Measurements from ENCODE around the gene NDST4. TPM values are rescaled to one million over a fixed set of nuclear protein-coding genes. Genes with fewer than 3 reads are reported as not detected.
A peak's percentile ranks its signal among the peaks of the same experiment; 100 is the strongest.
"Not testable (repeated sequence)": the region's sequence is repeated elsewhere in the genome, so short reads cannot be mapped to it uniquely, and the experiment has no call there.

NDST4 gene
- total and polyA plus RNA-seq, 7 donors = not detected

DNA sequence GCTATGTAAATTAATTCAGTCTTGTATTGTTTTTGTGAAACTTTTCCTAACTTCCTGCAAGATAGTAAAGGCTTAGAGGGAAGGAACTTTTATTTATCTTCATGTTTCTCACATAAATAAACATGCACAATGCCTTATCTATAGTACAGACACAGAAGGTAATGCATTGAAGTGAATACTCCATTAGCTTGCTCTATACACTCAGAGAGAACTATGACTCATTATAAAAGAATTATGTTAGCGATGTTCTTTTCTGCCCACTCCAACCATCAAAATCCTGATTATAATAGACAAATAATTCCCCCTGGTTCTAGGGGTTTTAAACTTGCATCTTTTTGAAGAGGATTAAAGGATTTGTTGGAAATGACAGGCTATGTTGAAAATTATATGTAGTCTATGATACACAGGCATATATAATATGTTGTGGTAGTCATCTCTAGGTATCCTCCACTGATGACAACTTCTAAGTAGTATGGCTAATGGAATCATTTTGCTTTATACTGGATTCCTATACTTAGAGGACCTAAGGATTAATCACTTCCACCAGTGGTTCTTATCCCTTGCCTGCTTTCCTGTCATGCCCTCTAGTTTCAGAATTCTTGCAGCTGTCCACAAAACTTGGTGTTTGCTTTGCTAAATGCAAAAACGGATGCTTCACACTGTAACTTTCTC is 115.7 kb downstream of the NDST4 start:
- H3K9me3 ChIP-seq = no peaks in the 10 kb centered on the region
- H3K27ac ChIP-seq = no peak overlapping the region
- no peaks in the 10 kb centered on the region for H3K27me3 ChIP-seq (ENCODE audit: insufficient read depth in 3 of 3, low read length in 2 of 3)
- no peaks in the 10 kb centered on the region for H3K4me1 ChIP-seq
- TF ChIP-seq, protein P1, sequence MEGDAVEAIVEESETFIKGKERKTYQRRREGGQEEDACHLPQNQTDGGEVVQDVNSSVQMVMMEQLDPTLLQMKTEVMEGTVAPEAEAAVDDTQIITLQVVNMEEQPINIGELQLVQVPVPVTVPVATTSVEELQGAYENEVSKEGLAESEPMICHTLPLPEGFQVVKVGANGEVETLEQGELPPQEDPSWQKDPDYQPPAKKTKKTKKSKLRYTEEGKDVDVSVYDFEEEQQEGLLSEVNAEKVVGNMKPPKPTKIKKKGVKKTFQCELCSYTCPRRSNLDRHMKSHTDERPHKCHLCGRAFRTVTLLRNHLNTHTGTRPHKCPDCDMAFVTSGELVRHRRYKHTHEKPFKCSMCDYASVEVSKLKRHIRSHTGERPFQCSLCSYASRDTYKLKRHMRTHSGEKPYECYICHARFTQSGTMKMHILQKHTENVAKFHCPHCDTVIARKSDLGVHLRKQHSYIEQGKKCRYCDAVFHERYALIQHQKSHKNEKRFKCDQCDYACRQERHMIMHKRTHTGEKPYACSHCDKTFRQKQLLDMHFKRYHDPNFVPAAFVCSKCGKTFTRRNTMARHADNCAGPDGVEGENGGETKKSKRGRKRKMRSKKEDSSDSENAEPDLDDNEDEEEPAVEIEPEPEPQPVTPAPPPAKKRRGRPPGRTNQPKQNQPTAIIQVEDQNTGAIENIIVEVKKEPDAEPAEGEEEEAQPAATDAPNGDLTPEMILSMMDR (IDR thresholded peaks at IDR 0.05) = no peak
- intact Hi-C loops (cut with DNase I) = no loop called here
- DNase-seq = no peak
- 33 to 48% (median 35%) methylated on average over 2 of the region's 2 CpGs for WGBS, 3 donors
- no peak for ATAC-seq
- no peak overlapping the region for H3K4me3 ChIP-seq
- H3K36me3 ChIP-seq (ENCODE audit: insufficient read depth in 1 of 2, low read depth in 1 of 2) = no peaks in the 10 kb centered on the region

DNA sequence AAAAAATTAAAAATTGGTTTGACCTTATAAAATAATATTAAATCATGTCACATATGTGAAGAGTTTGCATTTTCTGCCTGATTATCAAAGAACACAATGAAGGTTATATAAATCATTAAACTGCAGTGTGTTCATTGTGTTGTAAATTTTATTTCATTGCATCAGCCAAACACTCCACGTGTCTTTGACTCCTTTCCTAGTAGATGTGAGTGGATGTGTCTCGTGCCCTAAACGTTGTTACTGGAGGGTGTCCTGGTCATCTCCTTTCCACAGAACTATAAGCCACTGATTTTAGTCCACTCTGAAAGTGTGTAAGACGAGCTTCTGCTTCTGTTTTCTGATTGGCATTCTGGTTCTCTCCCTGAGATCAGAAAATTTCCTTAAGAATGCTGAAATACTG is 127.3 kb downstream of the NDST4 start:
- H3K36me3 ChIP-seq (ENCODE audit: insufficient read depth in 1 of 2, low read depth in 1 of 2) = no peaks in the 10 kb centered on the region
- intact Hi-C loops (cut with DNase I) = no loop called here
- no peaks in the 10 kb centered on the region for H3K27me3 ChIP-seq (ENCODE audit: insufficient read depth in 3 of 3, low read length in 2 of 3)
- no peaks in the 10 kb centered on the region for H3K9me3 ChIP-seq
- TF ChIP-seq, protein P1 (IDR thresholded peaks at IDR 0.05) = no peak
- H3K4me3 ChIP-seq = no peak overlapping the region
- DNase-seq = no peak
- WGBS, 3 donors = 59 to 62% (median 62%) methylated on average over 4 of the region's 4 CpGs
- no peak for ATAC-seq
- no peak overlapping the region for H3K27ac ChIP-seq
- no peaks in the 10 kb centered on the region for H3K4me1 ChIP-seq

DNA sequence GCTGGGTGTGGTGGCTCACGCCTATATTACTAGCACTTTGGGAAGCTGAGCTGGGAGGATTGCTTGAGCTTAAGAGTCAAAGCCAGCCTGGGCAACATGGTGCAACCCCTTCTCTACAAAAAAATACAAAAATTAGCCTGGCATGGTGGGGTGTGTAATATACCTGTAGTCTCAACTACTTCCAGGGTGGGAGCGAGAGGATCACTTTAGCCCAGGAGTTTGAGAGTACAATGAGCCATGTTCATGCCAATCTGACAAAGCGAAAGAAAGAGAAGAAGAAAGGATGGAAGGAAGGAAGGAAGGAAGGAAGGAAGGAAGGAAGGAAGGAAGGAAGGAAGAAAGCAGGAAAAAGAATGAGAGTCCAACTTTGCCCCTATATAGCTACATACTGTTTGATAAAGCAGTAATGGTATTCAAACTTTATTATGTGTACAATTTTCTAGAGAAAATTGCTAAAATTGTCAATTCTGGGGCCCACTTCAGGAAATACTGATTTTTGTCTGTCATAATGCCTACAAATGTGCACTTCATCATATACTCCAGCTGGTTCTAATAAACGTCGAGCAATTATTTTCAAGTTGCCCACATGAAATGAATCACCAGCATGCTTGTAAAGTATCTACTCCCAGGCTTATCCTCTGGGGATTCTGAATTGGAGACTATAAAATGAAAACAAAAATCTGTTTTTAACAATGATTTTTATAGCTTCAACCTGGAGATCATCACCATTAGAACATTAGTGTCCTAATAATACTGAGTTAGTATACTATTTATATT is 132.3 kb downstream of the NDST4 start:
- TF ChIP-seq, protein P1 (IDR thresholded peaks at IDR 0.05) = no peak
- intact Hi-C loops (cut with DNase I) = no loop called here
- WGBS, 3 donors = 73 to 75% (median 75%) methylated on average over 5 of the region's 5 CpGs
- Histone ChIP-seq H3K4me3 (no peak overlapping the region), H3K27me3 (ENCODE audit: insufficient read depth in 3 of 3, low read length in 2 of 3) (no peaks in the 10 kb centered on the region), H3K4me1 (no peaks in the 10 kb centered on the region), H3K36me3 (ENCODE audit: insufficient read depth in 1 of 2, low read depth in 1 of 2) (no peaks in the 10 kb centered on the region), H3K27ac (no peak overlapping the region), H3K9me3 (no peaks in the 10 kb centered on the region)
- ATAC-seq (no peak), DNase-seq (no peak)

DNA sequence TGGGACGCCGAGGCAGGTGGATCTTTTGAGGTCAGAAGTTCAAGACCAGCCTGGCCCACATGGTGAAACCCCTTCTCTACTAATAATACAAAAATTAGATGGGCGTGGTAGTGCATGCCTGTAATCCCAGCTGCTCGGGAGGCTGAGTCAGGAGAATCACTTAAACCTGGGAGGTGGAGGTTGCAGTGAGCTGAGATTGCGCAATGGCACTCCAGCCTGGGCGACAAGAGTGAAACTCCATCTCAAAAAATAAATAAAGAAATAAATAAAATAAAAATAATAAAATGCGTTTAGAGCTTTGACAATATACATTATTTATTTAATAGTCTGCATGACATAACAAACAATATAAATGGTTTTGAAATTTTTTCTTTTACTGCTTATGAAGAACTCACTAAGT is 133.0 kb downstream of the NDST4 start:
- intact Hi-C loops (cut with DNase I); ATAC-seq; H3K36me3 ChIP-seq (ENCODE audit: insufficient read depth in 1 of 2, low read depth in 1 of 2); H3K4me1 ChIP-seq; H3K4me3 ChIP-seq; H3K9me3 ChIP-seq; H3K27ac ChIP-seq; H3K27me3 ChIP-seq (ENCODE audit: insufficient read depth in 3 of 3, low read length in 2 of 3): not testable (repeated sequence)
- WGBS, 3 donors = 74 to 88% (median 82%) methylated on average over 7 of the region's 7 CpGs
- peak in 1 of 2 donors; percentile 23 for DNase-seq

DNA sequence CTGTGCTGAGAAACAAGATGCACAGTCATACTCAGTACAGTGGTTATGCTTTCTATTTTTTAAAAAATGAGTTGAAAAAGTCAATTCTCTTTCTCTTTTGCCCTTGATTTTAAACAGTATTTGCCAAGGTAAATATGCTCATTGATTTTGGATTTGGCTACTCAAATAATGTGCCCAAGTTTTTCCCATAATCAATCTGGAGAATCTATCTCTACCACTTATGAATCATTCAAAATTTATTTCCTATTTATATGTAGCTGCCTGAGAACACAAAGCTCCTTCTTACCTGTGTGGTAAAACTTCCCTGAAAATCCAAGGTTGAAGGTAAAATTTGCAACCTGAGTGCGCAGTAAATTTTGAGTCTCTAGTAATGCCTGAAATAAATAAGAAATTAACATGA is 136.5 kb downstream of the NDST4 start:
- Histone ChIP-seq H3K27me3 (ENCODE audit: insufficient read depth in 3 of 3, low read length in 2 of 3) (no peaks in the 10 kb centered on the region), H3K4me1 (no peaks in the 10 kb centered on the region), H3K36me3 (ENCODE audit: insufficient read depth in 1 of 2, low read depth in 1 of 2) (no peaks in the 10 kb centered on the region), H3K4me3 (no peak overlapping the region), H3K27ac (no peak overlapping the region), H3K9me3 (no peaks in the 10 kb centered on the region)
- ATAC-seq = no peak
- intact Hi-C loops (cut with DNase I) = no loop called here
- WGBS, 3 donors = 94 to 100% (median 97%) methylated on average over 1 of the region's 1 CpG
- TF ChIP-seq, protein P1 (IDR thresholded peaks at IDR 0.05) = no peak
- no peak for DNase-seq
